PFSK-1 (cell line): Measurements from ENCODE around the gene MYO7A.

Experiments
- FOXP2 ChIP-seq: optimal IDR thresholded peaks from 2 replicates; pipeline ENCODE3; 2011; ENCODE audit warnings: borderline replicate concordance, control low read depth, inconsistent platforms; ENCODE audit not compliant: insufficient read depth; ENCODE audit errors: extremely low read length, extremely low read depth
- POLR2AphosphoS5 ChIP-seq: IDR thresholded peaks from 2 replicates; pipeline ENCODE4 v1.6.1; 2012; ENCODE audit warnings: low read depth, mild to moderate bottlenecking, control low read depth, low read length, moderate library complexity
- SIN3A ChIP-seq: IDR thresholded peaks from 2 replicates; pipeline ENCODE4 v1.6.1; 2012; ENCODE audit warnings: mild to moderate bottlenecking, low read length, moderate library complexity, borderline replicate concordance; ENCODE audit not compliant: insufficient read depth
- TAF1 ChIP-seq: IDR thresholded peaks from 2 replicates; pipeline ENCODE4 v1.6.1; 2012; ENCODE audit warnings: low read length, control low read depth, borderline replicate concordance; ENCODE audit not compliant: insufficient read depth
- TF ChIP-seq, protein P1 (sequence below), 2 experiments: IDR thresholded peaks; 2 replicates each; pipeline versions ENCODE4 v1.6.1 to v1.8.0; 2011 to 2012; ENCODE audit warnings: low read depth in 2 of 2, low read length in 2 of 2, control low read depth in 1 of 2, inconsistent platforms in 1 of 2, mild to moderate bottlenecking in 1 of 2, moderate library complexity in 1 of 2; ENCODE audit not compliant: insufficient read depth in 1 of 2

Gene MYO7A

DNA sequence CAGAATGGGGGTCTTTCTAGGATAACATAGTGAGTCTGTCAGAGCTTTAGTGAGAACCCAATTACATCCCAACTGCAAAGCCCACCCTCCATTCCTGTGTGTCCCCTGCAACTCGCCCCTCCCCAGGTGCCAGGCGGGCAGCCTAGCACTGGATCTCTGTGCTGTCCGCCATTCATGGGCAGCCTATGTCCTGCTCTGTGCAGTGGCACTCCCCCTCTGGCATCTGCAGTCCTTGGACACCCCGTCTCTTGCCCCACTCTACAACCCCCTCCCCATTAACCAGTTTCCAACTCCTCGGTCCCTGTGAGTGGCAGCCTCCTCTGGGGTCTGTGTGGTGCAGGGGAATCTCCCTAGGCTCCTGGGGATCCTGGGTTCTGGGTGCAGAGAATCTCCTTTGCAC lies 37.0 kb downstream of the MYO7A start:
- TF ChIP-seq, protein P1, sequence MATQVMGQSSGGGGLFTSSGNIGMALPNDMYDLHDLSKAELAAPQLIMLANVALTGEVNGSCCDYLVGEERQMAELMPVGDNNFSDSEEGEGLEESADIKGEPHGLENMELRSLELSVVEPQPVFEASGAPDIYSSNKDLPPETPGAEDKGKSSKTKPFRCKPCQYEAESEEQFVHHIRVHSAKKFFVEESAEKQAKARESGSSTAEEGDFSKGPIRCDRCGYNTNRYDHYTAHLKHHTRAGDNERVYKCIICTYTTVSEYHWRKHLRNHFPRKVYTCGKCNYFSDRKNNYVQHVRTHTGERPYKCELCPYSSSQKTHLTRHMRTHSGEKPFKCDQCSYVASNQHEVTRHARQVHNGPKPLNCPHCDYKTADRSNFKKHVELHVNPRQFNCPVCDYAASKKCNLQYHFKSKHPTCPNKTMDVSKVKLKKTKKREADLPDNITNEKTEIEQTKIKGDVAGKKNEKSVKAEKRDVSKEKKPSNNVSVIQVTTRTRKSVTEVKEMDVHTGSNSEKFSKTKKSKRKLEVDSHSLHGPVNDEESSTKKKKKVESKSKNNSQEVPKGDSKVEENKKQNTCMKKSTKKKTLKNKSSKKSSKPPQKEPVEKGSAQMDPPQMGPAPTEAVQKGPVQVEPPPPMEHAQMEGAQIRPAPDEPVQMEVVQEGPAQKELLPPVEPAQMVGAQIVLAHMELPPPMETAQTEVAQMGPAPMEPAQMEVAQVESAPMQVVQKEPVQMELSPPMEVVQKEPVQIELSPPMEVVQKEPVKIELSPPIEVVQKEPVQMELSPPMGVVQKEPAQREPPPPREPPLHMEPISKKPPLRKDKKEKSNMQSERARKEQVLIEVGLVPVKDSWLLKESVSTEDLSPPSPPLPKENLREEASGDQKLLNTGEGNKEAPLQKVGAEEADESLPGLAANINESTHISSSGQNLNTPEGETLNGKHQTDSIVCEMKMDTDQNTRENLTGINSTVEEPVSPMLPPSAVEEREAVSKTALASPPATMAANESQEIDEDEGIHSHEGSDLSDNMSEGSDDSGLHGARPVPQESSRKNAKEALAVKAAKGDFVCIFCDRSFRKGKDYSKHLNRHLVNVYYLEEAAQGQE (IDR thresholded peaks at IDR 0.05; ENCODE audit: insufficient read depth in 1 of 2, low read depth in 2 of 2, low read length in 2 of 2), result no peak
- TF ChIP-seq TAF1 (no peak), POLR2AphosphoS5 (no peak), FOXP2 (no peak), SIN3A (no peak)

DNA sequence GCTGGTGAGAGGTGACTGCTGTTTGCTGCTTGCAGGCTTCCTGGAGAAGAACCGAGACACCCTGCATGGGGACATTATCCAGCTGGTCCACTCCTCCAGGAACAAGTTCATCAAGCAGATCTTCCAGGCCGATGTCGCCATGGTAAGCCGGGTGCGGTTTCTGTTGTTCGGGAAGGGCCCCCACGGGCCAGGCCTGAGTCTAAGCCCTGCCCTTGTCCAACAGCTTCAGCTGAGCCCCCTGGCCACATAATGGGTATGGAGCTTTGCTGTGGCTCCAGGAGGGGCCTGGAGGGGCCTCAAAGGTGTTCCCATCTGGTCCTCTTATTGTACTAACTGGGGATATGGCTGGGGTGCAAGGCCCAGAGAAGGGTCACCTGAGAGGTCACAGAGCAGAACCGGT lies 38.0 kb downstream of the MYO7A start:
- TF ChIP-seq SIN3A (no peak), TAF1 (no peak), POLR2AphosphoS5 (no peak), FOXP2 (no peak)
- TF ChIP-seq, protein P1 (IDR thresholded peaks at IDR 0.05; ENCODE audit: insufficient read depth in 1 of 2, low read depth in 2 of 2, low read length in 2 of 2), result no peak

DNA sequence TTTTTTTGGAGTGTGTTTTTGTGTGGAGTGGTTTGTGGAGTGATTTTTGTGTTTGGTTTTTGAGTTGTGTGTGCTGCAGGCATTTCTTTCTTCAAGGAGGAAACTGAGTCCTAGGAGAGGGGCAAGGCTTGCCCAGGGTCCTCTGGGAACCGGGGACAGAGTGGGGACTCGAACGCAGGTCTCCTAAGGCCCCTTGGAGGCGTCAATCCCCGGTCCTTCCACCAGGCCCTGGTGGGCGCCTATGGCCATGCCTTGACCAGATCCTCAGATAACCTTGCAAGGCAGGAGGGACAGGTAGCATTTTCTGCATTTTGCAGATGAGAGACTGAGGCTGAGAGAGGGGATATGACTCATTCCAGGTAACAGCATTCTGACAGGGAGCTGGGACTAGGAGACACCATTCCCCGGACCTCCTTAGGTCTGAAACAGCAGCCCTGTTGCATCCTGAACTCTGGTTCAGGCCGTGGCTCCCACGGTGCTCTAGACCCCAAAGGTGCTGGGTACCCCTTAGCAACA lies 39.1 kb downstream of the MYO7A start:
- no peak for TF ChIP-seq TAF1
- TF ChIP-seq FOXP2, result no peak
- TF ChIP-seq POLR2AphosphoS5, result no peak
- no peak for TF ChIP-seq SIN3A
- TF ChIP-seq, protein P1 (IDR thresholded peaks at IDR 0.05; ENCODE audit: insufficient read depth in 1 of 2, low read depth in 2 of 2, low read length in 2 of 2), result no peak

DNA sequence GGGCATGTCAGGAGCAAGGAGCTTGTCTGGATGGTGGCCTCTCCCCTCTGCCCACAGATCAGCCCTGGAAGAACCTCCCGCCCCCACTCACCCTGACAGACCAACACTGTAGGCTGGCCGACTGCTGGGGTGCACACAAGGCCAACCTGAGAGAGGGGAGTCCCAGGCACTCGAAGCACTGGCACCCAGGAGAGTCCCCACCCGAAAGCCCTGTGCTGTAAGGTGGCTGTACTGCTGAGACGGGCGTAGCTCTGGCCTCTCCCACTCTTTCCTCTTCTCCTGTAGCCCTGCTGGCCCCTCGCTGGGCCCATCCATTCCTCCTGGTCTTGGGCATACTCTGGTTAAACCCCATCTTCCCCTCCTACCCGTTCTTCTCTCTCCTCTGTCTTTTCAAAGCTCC lies 39.7 kb downstream of the MYO7A start:
- TF ChIP-seq, protein P1 (IDR thresholded peaks at IDR 0.05; ENCODE audit: insufficient read depth in 1 of 2, low read depth in 2 of 2, low read length in 2 of 2), result no peak
- TF ChIP-seq TAF1 (no peak), POLR2AphosphoS5 (no peak), FOXP2 (no peak), SIN3A (no peak)

DNA sequence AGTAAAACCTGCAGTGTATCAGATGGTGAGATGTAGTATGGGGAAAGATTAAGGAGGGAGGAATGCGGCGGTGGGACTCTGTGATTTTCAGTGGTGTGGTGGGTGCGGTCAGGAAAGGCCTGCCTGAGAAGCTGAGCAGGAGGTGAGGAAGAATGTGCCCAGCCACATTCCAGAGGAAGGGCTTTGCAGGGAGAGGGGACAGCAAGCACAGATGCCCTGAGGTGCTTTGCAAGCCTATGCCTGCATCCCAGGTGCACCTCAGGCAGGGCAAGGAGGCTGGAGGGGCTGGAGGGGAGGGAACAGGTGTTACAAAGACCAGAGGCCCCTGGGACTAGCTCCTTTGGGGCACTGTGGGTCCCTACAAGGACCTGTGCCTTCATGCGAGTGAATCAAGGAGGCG lies 42.1 kb downstream of the MYO7A start:
- TF ChIP-seq POLR2AphosphoS5 (no peak), SIN3A (no peak), FOXP2 (no peak), TAF1 (no peak)
- TF ChIP-seq, protein P1 (IDR thresholded peaks at IDR 0.05; ENCODE audit: insufficient read depth in 1 of 2, low read depth in 2 of 2, low read length in 2 of 2), result no peak
